GM10266 (cell line): Measurements from ENCODE around the gene SFMBT2.
"Not testable (repeated sequence)": the region's sequence is repeated elsewhere in the genome, so short reads cannot be mapped to it uniquely, and the experiment has no call there.

Experiments
- DNase-seq: peaks from one replicate; pipeline ENCODE4 v3.0.0; 2012; ENCODE audit errors: extremely low spot score
- TF ChIP-seq, protein P1 (sequence below): IDR thresholded peaks from 2 replicates; pipeline ENCODE4 v1.5.1; 2012; ENCODE audit warnings: mild to moderate bottlenecking, low read depth; ENCODE audit not compliant: control insufficient read depth, insufficient read depth; ENCODE audit errors: missing control alignments

Gene SFMBT2

DNA sequence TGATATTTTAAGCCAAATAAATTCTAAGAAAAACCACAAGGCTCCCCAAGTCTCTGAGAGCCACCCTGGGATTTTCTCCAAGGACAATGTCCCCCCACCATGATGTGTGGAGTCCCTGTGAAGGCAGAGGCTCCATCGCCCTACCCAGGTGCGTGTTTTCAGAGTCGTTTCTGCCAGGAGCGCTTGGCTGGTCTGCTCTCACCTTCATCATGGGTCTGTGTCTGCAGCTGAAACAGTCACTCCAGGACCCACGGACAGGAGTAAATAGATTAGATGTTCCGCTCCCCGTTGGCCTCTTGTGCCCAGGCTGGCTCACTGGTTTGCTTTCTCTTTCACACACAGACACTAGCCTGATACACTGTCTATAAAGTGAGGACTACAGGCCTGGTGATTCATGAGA is 217.5 kb downstream of the SFMBT2 start:
- TF ChIP-seq, protein P1, sequence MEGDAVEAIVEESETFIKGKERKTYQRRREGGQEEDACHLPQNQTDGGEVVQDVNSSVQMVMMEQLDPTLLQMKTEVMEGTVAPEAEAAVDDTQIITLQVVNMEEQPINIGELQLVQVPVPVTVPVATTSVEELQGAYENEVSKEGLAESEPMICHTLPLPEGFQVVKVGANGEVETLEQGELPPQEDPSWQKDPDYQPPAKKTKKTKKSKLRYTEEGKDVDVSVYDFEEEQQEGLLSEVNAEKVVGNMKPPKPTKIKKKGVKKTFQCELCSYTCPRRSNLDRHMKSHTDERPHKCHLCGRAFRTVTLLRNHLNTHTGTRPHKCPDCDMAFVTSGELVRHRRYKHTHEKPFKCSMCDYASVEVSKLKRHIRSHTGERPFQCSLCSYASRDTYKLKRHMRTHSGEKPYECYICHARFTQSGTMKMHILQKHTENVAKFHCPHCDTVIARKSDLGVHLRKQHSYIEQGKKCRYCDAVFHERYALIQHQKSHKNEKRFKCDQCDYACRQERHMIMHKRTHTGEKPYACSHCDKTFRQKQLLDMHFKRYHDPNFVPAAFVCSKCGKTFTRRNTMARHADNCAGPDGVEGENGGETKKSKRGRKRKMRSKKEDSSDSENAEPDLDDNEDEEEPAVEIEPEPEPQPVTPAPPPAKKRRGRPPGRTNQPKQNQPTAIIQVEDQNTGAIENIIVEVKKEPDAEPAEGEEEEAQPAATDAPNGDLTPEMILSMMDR: no peak
- no peak for DNase-seq

DNA sequence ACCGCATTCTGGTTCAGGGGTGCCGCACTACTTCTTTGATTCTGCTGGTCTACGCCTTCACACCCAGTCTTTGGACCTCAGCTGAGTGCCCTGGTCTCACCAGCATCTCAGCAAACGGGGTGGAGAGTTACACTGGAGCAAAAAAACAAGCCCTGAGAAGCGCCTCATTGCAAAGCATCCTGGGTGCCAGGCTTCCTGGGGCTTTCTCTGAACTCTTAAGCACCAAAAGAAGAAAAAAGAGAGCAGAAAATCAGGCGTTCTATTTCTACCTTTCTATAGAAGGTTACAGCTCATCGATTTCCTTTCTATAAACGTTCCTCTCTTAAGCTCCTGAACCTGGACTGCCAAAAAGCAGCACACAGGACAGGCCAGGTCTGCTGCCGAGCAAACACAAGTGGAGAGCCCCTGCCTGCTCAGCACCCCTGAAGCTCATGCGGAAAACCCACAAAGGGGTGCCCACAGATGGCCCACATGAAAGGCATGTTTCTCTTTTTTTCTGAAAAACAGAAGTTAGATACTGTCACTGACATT is 217.9 kb downstream of the SFMBT2 start:
- no peak for DNase-seq
- TF ChIP-seq, protein P1: no peak

DNA sequence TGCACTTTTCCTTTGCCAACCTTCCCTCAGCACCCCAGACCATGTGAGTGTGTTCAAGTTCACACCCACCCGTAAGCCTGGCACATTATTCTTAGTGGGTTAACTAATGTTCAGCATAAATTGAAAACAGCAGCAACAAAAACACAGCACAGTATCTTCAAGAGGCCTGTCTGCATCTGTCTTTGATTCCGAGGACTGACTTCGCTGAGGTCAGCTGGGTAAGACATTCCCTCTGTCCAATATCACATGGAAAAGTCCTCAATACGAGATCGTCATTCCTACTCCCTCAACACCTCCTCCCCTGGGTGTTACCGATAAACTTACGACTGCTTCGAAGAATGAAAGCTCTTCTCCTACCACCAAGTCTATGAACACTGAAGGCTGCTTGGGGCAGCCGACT is 218.8 kb downstream of the SFMBT2 start:
- DNase-seq: no peak
- TF ChIP-seq, protein P1: no peak

GRCh38 chr10:7190772-7191171 is 220.1 kb downstream of the SFMBT2 start:
- DNase-seq: not testable (repeated sequence)

DNA sequence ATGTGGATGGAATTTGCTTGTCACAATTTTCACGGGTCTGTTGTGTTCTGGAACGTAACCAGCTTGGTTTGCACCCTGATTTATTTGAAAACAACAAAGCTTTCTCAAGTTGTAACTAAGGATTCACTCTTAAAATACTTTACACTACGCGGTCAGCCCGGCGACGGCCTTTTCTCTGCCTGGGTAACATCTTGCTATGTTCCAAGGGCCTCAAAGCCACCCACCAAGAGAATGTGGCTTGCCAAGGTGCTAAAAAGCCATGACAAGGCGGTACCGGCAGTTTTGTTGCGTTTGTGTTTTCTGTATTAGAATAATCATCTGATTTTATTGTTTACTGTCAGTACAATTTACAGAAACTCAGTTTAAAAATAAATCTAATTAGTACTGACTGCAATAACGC is 220.9 kb downstream of the SFMBT2 start:
- TF ChIP-seq, protein P1: no peak

DNA sequence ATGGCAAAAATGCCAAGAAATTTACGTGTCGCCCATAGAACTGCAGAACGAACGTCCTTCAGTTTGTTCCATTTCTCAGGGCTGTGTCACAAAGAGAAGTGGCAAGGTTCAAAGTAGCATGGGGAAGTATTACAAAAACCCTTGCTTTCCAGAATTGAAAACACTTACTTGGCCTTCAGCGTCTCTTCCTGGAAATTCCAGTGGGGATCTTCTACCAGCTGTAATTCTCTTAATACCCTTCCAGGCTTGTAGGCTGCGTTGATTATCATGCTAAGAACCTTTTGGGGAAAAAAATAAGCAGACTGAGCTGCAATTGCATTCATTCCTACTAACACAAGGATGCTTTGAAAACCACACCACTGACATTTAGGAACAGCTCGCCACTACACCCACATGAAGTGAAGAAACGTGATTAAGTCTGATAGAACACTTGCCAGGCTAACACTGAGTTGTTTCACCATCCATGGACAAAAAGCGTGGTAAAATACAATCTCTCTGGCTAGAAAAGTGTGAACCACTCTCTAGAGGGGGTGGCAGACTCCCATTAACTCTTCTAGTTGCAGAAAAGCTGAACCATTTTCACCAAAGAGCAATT is 222.3 kb downstream of the SFMBT2 start:
- TF ChIP-seq, protein P1: no peak
- no peak for DNase-seq

More for the DNA sequence above, 220.9 kb downstream of the SFMBT2 start:
- DNase-seq: no peak

GRCh38 chr10:7186387-7187018 is 224.3 kb downstream of the SFMBT2 start:
- TF ChIP-seq, protein P1: no peak
- no peak for DNase-seq

- DNase-seq: no peak
- TF ChIP-seq, protein P1: no peak
These were observed 225.5 kb downstream of the SFMBT2 start for GRCh38 chr10:7185367-7185690.
